GM21786 (cell line): ENCODE measurements around the gene STIP1.
"Not testable (repeated sequence)": the region's sequence is repeated elsewhere in the genome, so short reads cannot be mapped to it uniquely, and the experiment has no call there.

Experiments
- ATAC-seq: cut with Tn5 transposase; IDR thresholded peaks from one replicate; pipeline ENCODE4 v1.9.1; 2021; ENCODE audit not compliant: unreplicated experiment

STIP1 gene

GRCh38 chr11:64157631-64158394 is 28.2 kb upstream of the STIP1 start:
- ATAC-seq, result no peak

GRCh38 chr11:64161037-64161436 is 24.9 kb upstream of the STIP1 start:
- no peak for ATAC-seq

GRCh38 chr11:64162769-64163168 is 23.2 kb upstream of the STIP1 start:
- ATAC-seq, result not testable (repeated sequence)

- no peak for ATAC-seq
Measured at GRCh38 chr11:64163951-64164350, 22.0 kb upstream of the STIP1 start.

GRCh38 chr11:64164392-64165312 is 21.3 kb upstream of the STIP1 start:
- ATAC-seq, result no peak

- no peak for ATAC-seq
Measured at GRCh38 chr11:64165481-64165841, 20.5 kb upstream of the STIP1 start.

GRCh38 chr11:64165842-64166635 is 19.9 kb upstream of the STIP1 start, which contains the start of gene MACROD1:
MACROD1 (minus strand) TSS chr11:64166113; CDS start chr11:64165994, 119 bp downstream.
- peak; percentile 68 for ATAC-seq

- no peak for ATAC-seq
Measured at GRCh38 chr11:64170419-64170818, 15.6 kb upstream of the STIP1 start.

GRCh38 chr11:64173616-64174355 is 12.2 kb upstream of the STIP1 start:
- no peak for ATAC-seq

- ATAC-seq, result no peak
Measured at GRCh38 chr11:64176751-64177150, 9.2 kb upstream of the STIP1 start.

GRCh38 chr11:64178203-64178602 is 7.8 kb upstream of the STIP1 start:
- no peak for ATAC-seq

GRCh38 chr11:64178951-64179639 is 6.9 kb upstream of the STIP1 start:
- ATAC-seq, result no peak

- no peak for ATAC-seq
Measured at GRCh38 chr11:64180891-64181290, 5.1 kb upstream of the STIP1 start.

GRCh38 chr11:64181506-64182411 is 4.2 kb upstream of the STIP1 start:
- ATAC-seq, result no peak

- no peak for ATAC-seq
Measured at GRCh38 chr11:64183890-64184289, 2.1 kb upstream of the STIP1 start.

- ATAC-seq, result no peak
Measured at GRCh38 chr11:64185175-64185692, 737 bp upstream of the STIP1 start.

- no peak for ATAC-seq
Measured at GRCh38 chr11:64186492-64187165, 658 bp downstream of the STIP1 start.

GRCh38 chr11:64192434-64192833 is 6.5 kb downstream of the STIP1 start:
- ATAC-seq, result no peak
